ENCODE measurements around the gene CSHL1. TPM values are rescaled to one million over a fixed set of nuclear protein-coding genes. Genes with fewer than 3 reads are reported as not detected.
"Not testable (repeated sequence)": the region's sequence is repeated elsewhere in the genome, so short reads cannot be mapped to it uniquely, and the experiment has no call there.

Gene CSHL1
- total RNA-seq, 1 donor from 2014 or later, result not detected

DNA sequence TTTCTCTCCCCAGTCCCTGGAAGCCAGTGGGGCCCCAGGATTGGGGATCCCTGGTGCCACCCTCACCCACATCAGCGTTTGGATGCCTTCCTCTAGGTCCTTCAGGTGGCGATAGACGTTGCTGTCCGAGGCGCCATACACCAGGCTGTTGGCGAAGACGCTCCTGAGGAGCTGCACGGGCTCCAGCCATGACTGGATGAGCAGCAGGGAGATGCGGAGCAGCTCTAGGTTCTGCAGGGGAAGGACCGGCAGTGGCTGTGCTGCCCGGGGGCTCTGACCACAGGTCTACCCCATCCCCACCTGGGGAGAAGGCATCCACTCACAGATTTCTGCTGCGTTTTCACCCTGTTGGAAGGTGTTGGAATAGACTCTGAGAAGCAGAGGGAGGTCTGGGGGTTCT is 30.4 kb downstream of the CSHL1 start:
- ATAC-seq, result no peak
- TF ChIP-seq, protein P1, sequence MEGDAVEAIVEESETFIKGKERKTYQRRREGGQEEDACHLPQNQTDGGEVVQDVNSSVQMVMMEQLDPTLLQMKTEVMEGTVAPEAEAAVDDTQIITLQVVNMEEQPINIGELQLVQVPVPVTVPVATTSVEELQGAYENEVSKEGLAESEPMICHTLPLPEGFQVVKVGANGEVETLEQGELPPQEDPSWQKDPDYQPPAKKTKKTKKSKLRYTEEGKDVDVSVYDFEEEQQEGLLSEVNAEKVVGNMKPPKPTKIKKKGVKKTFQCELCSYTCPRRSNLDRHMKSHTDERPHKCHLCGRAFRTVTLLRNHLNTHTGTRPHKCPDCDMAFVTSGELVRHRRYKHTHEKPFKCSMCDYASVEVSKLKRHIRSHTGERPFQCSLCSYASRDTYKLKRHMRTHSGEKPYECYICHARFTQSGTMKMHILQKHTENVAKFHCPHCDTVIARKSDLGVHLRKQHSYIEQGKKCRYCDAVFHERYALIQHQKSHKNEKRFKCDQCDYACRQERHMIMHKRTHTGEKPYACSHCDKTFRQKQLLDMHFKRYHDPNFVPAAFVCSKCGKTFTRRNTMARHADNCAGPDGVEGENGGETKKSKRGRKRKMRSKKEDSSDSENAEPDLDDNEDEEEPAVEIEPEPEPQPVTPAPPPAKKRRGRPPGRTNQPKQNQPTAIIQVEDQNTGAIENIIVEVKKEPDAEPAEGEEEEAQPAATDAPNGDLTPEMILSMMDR (IDR thresholded peaks at IDR 0.05), result no peak
- Histone ChIP-seq H3K27ac (no peak overlapping the region), H3K27me3 (no peaks in the 10 kb centered on the region), H3K4me1 (no peaks in the 10 kb centered on the region), H3K36me3 (no peaks in the 10 kb centered on the region), H3K4me3 (no peak overlapping the region), H3K9me3 (no peaks in the 10 kb centered on the region)
- intact Hi-C loops (cut with DNase I), result no loop called here
- no peak for DNase-seq

DNA sequence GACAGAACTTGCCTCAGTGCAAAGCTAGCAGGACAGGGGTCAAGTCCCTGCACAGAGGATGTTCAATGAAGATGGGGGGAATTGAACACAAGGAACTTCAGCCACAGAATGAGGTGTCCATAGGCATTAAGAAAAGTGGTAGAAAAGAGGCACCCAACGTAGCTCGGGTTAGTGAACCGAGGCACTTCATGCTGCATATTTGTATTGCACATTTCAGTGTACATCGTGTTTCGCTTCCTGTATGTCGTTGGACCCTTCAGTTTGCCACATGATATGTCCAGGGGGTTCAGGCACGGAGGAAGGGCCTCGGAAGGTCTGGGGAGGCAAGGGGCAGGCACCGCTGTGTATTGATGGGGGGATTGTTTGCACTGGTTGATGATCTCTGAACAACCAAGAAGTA is 32.6 kb downstream of the CSHL1 start:
- ATAC-seq; H3K4me3 ChIP-seq; H3K27me3 ChIP-seq; DNase-seq; intact Hi-C loops (cut with DNase I); H3K4me1 ChIP-seq; H3K9me3 ChIP-seq; H3K27ac ChIP-seq; H3K36me3 ChIP-seq: not testable (repeated sequence)

DNA sequence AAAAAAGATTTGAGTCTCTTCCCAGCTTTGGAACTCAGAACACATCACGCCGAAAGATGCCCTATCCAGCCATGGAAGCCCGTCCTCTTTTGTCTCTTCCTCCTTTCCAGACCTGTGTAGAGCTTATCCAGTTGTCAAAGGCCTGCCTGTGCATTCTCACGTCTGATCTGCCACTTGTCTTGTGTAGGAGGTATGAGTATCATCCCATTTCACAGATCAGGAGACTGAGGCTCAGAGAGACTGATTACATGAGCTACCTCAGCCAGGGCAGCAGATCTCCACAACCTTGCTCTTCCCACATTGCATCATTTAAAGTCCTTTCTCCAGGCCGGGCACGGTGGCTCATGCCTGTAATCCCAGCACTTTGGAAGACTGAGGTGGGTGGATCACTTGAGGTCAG is 36.4 kb downstream of the CSHL1 start:
- H3K27me3 ChIP-seq; intact Hi-C loops (cut with DNase I); H3K4me3 ChIP-seq; DNase-seq; H3K4me1 ChIP-seq; H3K27ac ChIP-seq; H3K9me3 ChIP-seq; H3K36me3 ChIP-seq; ATAC-seq: not testable (repeated sequence)

DNA sequence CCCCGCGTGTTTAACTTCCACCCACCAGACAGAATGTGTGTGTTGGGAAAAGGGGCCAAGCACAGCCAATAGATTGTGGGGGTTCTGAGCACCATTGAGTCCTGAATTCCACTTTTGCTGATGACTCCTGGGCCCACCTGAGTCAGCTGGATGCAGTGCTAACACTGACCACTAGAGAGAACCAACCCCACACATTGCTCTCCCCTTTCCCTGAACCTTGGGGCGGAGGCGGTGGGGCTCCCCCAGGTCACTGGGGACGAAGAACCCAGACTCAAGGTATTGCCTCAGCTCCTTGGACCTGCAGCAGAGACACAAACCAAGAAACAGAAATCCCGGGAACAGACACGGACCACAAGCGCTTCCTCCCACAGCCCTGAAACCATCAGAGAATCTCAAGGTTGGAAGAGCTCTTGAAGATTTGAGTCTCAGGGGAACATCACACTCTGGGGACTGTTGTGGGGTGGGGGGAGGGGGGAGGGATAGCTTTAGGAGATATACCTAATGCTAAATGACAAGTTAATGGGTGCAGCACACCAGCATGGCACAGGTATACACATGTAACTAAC is 36.9 kb downstream of the CSHL1 start:
- H3K4me1 ChIP-seq; H3K27me3 ChIP-seq; H3K4me3 ChIP-seq; H3K36me3 ChIP-seq; ATAC-seq; H3K9me3 ChIP-seq; DNase-seq; H3K27ac ChIP-seq; intact Hi-C loops (cut with DNase I): not testable (repeated sequence)

DNA sequence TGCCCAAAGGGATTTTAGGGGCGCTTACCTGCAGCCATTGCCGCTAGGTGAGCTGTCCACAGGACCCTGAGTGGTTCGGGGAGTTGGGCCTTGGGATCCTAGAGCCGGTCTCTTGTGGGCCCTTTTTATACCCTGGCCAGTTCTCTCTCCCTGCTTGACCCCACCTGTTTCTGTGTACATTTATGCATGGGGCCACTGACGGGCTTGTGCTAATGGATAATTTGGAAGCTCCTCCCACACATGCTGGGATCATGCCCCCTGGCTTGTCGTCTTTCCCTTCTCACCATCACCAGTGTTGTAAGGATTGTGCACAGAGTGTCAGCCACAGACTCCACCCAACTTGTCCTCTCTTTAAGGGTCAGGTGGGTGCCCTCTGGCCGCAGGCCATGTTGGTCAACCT is 37.5 kb downstream of the CSHL1 start, which contains the start of gene CSH2:
CSH2 (minus strand) TSS at position 101 of the 400 bp plus-strand sequence; CDS start at position 38, 63 bp downstream.
- intact Hi-C loops (cut with DNase I); H3K36me3 ChIP-seq; H3K4me3 ChIP-seq; DNase-seq; H3K27me3 ChIP-seq; H3K9me3 ChIP-seq; ATAC-seq; H3K4me1 ChIP-seq; H3K27ac ChIP-seq: not testable (repeated sequence)

DNA sequence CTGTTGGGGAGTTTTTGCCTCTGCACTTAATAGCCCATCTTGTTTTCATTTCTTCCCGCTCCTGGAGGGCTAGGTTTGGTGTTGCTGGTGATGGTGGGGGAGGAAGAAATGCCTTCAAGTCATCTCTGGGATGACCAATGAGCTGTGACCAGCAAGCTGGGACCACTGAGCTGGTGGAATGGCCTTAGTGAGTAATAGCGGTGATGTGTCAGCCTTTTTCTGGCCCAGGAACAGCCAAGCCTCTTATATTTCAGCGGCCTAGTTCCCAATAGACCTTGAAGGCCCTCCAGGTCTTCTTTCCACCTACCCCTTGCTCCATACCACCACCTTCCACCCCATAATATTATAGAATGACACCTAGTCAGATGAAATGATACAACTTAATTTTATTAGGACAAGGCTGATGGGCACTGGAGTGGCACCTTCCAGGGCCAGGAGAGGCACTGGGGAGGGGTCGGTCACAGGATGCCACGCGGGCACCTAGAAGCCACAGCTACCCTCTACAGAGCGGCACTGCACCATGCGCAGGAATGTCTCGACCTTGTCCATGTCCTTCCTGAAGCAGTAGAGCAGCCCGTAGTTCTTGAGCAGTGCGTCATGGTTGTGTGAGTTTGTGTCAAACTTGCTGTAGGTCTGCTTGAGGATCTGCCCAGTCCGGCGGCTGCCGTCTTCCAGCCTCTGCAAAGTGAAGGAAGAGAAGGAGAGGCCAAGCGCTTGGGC is 39.3 kb downstream of the CSHL1 start:
- ATAC-seq, result not testable (repeated sequence)

DNA sequence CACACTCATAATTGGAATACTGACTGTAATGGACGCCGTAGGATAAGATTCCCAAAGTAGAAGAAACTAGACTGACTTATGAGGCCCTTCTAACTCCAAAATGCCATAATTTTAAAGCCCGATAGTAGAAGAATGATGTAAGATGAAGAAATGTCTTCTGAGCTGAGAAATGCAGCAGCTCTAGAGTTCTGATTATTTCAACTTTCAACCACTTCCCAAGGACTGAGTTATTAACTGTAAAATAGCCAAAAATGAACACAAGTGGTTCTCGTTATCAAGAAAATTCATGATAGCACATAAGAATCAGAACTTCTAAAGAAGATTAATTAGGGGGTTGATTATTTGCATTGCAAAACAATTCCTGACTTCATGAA is 40.8 kb downstream of the CSHL1 start:
- intact Hi-C loops (cut with DNase I); ATAC-seq; H3K4me3 ChIP-seq; H3K9me3 ChIP-seq; H3K27me3 ChIP-seq; H3K4me1 ChIP-seq; H3K27ac ChIP-seq; DNase-seq; H3K36me3 ChIP-seq: not testable (repeated sequence)

More for the DNA sequence above, 39.3 kb downstream of the CSHL1 start:
- intact Hi-C loops (cut with DNase I); H3K27me3 ChIP-seq; H3K4me3 ChIP-seq; H3K4me1 ChIP-seq; H3K36me3 ChIP-seq; DNase-seq; H3K27ac ChIP-seq; H3K9me3 ChIP-seq: not testable (repeated sequence)

DNA sequence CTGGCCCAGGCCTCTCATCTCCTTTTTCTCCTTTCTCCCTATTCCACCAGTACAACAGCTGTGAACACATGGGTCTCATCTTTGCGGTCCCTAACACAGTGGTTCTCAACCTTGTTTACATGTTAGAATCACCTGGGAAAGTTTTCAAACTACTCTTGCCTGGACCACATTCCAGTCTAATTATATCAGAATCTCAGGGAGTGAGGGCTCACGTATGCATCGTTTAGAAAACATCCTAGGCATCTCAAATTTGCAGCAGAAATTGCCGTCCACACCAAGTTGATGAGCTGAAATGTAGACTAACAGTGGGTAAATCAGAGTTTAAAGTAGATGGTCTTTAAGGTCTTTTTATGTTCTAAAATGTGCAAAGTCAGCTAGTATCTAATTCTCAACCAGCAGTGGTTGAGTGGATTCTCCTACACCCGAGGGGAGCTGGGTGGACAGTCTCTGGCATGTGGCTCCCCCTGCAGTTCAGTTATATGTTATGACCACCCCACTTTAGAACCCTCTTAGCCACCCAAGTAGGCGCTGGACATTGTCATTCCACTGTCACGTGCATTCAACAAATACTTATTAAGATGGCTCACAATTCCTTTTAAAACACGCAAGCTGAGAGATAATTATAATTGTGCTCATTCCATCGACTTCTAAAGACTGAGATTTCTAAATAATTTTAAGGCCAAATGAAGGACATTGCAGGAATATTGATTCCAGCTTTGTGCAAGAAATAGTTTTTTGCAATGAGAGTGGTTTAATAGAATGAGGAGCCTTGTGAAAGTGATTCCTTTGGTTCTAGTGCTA is 41.4 kb downstream of the CSHL1 start:
- intact Hi-C loops (cut with DNase I); H3K27me3 ChIP-seq; H3K9me3 ChIP-seq; H3K4me3 ChIP-seq; H3K27ac ChIP-seq; H3K4me1 ChIP-seq; DNase-seq; H3K36me3 ChIP-seq: not testable (repeated sequence)
- ATAC-seq, result peak; percentile 58

DNA sequence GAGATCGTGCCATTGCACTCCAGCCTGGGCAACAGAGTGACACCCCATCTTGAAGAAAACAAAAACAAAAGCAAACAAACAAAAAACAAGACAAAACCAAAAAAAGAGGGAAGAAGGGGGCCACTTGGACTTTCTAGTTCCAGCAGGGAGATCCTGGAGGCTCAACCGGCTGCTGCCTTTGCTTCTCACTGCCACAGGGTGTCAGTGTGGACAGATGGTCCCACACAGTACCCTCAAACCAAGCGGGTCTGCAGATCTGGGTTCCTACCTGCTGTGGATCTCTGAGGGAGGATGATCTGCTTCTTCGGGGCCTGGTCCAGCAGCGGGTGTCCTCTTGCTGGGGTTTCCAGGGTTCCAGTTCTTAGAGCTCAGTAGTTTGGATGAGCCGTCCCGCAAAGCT is 44.4 kb downstream of the CSHL1 start:
- intact Hi-C loops (cut with DNase I); H3K9me3 ChIP-seq; H3K36me3 ChIP-seq; H3K27me3 ChIP-seq; H3K4me3 ChIP-seq; DNase-seq; H3K4me1 ChIP-seq; H3K27ac ChIP-seq: not testable (repeated sequence)
- ATAC-seq, result peak; percentile 28

Other genes with a start within 250 kb of the CSHL1 start
- gene LIMD2, start 211.1 kb downstream of the CSHL1 start, total RNA-seq, result 22.9 TPM
- 30.2 TPM for gene STRADA, start 169.5 kb downstream of the CSHL1 start, total RNA-seq
- gene CCDC47, start 137.7 kb downstream of the CSHL1 start, total RNA-seq, result 91.4 TPM
- 93.8 TPM for gene DDX42, start 137.1 kb downstream of the CSHL1 start, total RNA-seq
- gene PSMC5, start 83.8 kb downstream of the CSHL1 start, total RNA-seq, result 105 TPM
- gene FTSJ3, start 83.6 kb downstream of the CSHL1 start, total RNA-seq, result 39.4 TPM
- gene SMARCD2, start 68.6 kb downstream of the CSHL1 start, total RNA-seq, result 74.6 TPM
- gene CSH2, start 37.6 kb downstream of the CSHL1 start, total RNA-seq, result not detected
- not detected for gene GH2, start 29.3 kb downstream of the CSHL1 start, total RNA-seq
- gene CSH1, start 14.7 kb downstream of the CSHL1 start, total RNA-seq, result not detected
- gene GH1, start 7.6 kb upstream of the CSHL1 start, total RNA-seq, result not detected
- gene CD79B, start 21.1 kb upstream of the CSHL1 start, total RNA-seq, result 4.7 TPM
- not detected for gene SCN4A, start 61.7 kb upstream of the CSHL1 start, total RNA-seq
- 0.43 TPM for gene PRR29, start 87.1 kb upstream of the CSHL1 start, total RNA-seq
- 70.5 TPM for gene ICAM2, start 109.4 kb upstream of the CSHL1 start, total RNA-seq
- 52.6 TPM for gene ERN1, start 218.9 kb upstream of the CSHL1 start, total RNA-seq